ENCODE results near the gene KIZ.

DNA sequence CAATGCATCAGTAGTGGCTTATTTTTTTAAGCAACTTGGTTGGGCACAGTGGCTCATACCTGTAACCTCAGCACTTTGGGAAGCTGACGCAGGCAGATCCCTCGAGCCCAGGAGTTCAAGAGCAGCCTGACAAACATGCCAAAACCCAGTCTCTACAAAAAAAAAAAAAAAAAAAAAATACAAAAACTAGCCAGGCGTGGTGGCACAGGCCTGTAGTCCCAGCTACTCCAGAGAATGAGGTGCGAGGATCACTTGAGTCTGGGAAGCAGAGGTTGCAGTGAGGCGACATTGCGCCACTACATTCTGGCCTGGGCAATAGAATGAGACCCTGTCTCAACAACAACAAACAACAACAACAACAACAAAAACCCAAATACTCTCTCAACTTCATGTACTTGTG is 132.5 kb downstream of the KIZ start:
- TF ChIP-seq POLR2A (IDR thresholded peaks at IDR 0.05; ENCODE audit: low read length) (no peak), GATA1 (IDR thresholded peaks at IDR 0.05; ENCODE audit: low read depth, low read length) (no peak)
